Osteoblast (primary cell): Measurements from ENCODE around the gene SPEG. TPM values are rescaled to one million over a fixed set of nuclear protein-coding genes. Genes with fewer than 3 reads are reported as not detected.

Source experiments
- DNase-seq: peaks from one replicate; pipeline ENCODE4 v3.0.0; 2011; ENCODE audit warnings: low spot score, mixed read lengths; ENCODE audit not compliant: insufficient read length; ENCODE audit errors: missing footprints
- H2AFZ ChIP-seq: 2 replicates; pipeline ENCODE4 v1.6.0; 2011; ENCODE audit warnings: mild to moderate bottlenecking, low read length
- H3K27ac ChIP-seq: 2 replicates; pipeline ENCODE4 v1.5.1; 2011; ENCODE audit warnings: mild to moderate bottlenecking, low read depth, low read length, moderate library complexity
- H3K27me3 ChIP-seq: 2 replicates; pipeline ENCODE4 v1.6.0; 2012; ENCODE audit warnings: mild to moderate bottlenecking, control low read depth, inconsistent platforms, low read length, moderate library complexity; ENCODE audit not compliant: insufficient read depth
- H3K36me3 ChIP-seq: 2 replicates; pipeline ENCODE4 v1.5.1; 2011; ENCODE audit warnings: mild to moderate bottlenecking, low read length, control low read depth, moderate library complexity; ENCODE audit not compliant: insufficient read depth
- H3K4me1 ChIP-seq: 2 replicates; pipeline ENCODE4 v1.5.1; 2011; ENCODE audit warnings: mild to moderate bottlenecking, low read length, control low read depth, moderate library complexity; ENCODE audit not compliant: insufficient read depth
- H3K4me2 ChIP-seq: 2 replicates; pipeline ENCODE4 v1.6.0; 2011; ENCODE audit warnings: mild to moderate bottlenecking, low read length; ENCODE audit not compliant: insufficient read depth
- H3K4me3 ChIP-seq: fragments of 200-600 bp; sonication (generic); 3 replicates; pipeline ENCODE4 v1.5.1; 2012; ENCODE audit warnings: mild to moderate bottlenecking, low read length, inconsistent platforms; ENCODE audit not compliant: insufficient read depth
- H3K79me2 ChIP-seq: 2 replicates; pipeline ENCODE4 v1.6.0; 2012; ENCODE audit warnings: mild to moderate bottlenecking, low read length, control low read depth, inconsistent platforms; ENCODE audit not compliant: insufficient read depth
- H3K9me3 ChIP-seq: 2 replicates; pipeline ENCODE4 v1.5.1; 2011; ENCODE audit warnings: low read depth, low read length, control low read depth
- H4K20me1 ChIP-seq: 2 replicates; pipeline ENCODE4 v1.6.0; 2012; ENCODE audit warnings: mild to moderate bottlenecking, low read length, control low read depth; ENCODE audit not compliant: insufficient read depth
- CTCF ChIP-seq: IDR thresholded peaks from 2 replicates; pipeline ENCODE4 v1.5.1; 2011; ENCODE audit warnings: mild to moderate bottlenecking, low read depth, low read length, moderate library complexity; ENCODE audit errors: extremely low read depth
- total RNA-seq: library from RNA; depleted of rRNA; stranded (reverse); fragments of >200 nt; gene quantifications from 2 replicates; pipeline ENCODE4 v1.2.3, GENCODE V29; 2012

Gene SPEG
- total RNA-seq, 1 donor, result 26.4 TPM

DNA sequence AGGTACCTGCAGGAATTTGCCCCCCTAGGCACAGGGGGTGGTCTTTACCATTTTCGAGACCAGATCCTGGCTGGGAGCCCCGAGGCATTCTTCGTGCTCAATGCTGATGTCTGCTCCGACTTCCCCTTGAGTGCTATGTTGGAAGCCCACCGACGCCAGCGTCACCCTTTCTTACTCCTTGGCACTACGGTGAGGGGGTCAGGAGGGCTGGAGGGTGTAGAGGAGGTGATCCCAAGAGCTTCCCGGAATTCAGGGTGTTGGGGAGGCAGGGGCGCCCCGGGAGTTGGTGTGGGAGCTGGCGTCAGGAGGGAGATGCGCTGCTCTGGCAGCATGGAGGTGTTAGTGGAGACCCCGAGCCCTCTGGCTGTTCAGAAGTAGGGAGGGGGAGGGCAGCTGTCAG is 67.2 kb downstream of the SPEG start:
- Histone ChIP-seq H3K4me2 (no peak overlapping the region), H3K4me3 (no peak overlapping the region), H3K27ac (no peak overlapping the region), H3K27me3 (peaks cover 7% of the 10 kb centered on the region), H2AFZ (no peak overlapping the region), H4K20me1 (peaks cover 20% of the 10 kb centered on the region), H3K36me3 (peaks cover 44% of the 10 kb centered on the region), H3K9me3 (no peaks in the 10 kb centered on the region), H3K79me2 (peaks cover 30% of the 10 kb centered on the region), H3K4me1 (peaks cover 27% of the 10 kb centered on the region)
- no peak for DNase-seq
- no peak for TF ChIP-seq CTCF

- H3K36me3 ChIP-seq, result peaks cover 44% of the 10 kb centered on the region
- peaks cover 23% of the 10 kb centered on the region for H3K4me1 ChIP-seq
- H4K20me1 ChIP-seq, result peaks cover 20% of the 10 kb centered on the region
- H2AFZ ChIP-seq, result no peak overlapping the region
- no peak for TF ChIP-seq CTCF
- H3K27me3 ChIP-seq, result no peaks in the 10 kb centered on the region
- H3K9me3 ChIP-seq, result no peaks in the 10 kb centered on the region
- peaks cover 30% of the 10 kb centered on the region for H3K79me2 ChIP-seq
- DNase-seq, result no peak
- no peak overlapping the region for H3K4me2 ChIP-seq
- no peak overlapping the region for H3K4me3 ChIP-seq
- no peak overlapping the region for H3K27ac ChIP-seq
These were observed 68.0 kb downstream of the SPEG start for GRCh38 chr2:219502618-219503017.

DNA sequence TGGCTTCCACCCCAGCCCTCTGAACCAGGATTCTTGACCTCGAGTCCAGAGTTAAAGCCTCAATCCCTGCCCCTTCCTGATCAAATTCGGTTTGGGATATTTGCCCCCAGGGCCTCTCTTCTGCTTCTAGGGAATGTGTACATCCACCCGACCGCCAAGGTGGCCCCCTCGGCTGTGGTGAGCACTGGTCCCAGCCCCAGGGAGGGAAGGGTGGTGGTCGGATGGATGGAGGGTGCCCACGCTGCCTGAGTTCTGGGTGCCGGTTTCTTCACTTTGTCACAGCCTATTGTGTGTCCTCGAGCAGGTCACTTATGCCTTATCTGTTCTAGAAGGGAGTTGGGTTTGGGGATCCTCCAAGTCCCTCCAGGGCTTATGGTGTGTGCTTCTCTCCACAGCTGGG is 70.9 kb downstream of the SPEG start:
- DNase-seq, result no peak
- peaks cover 11% of the 10 kb centered on the region for H3K79me2 ChIP-seq
- no peak overlapping the region for H3K4me2 ChIP-seq
- no peaks in the 10 kb centered on the region for H3K9me3 ChIP-seq
- no peak overlapping the region for H2AFZ ChIP-seq
- TF ChIP-seq CTCF, result no peak
- H3K4me3 ChIP-seq, result no peak overlapping the region
- peaks cover 20% of the 10 kb centered on the region for H4K20me1 ChIP-seq
- H3K36me3 ChIP-seq, result peaks cover 44% of the 10 kb centered on the region
- no peak overlapping the region for H3K27ac ChIP-seq
- H3K4me1 ChIP-seq, result peaks cover 14% of the 10 kb centered on the region
- H3K27me3 ChIP-seq, result no peaks in the 10 kb centered on the region

GRCh38 chr2:219506153-219506801 is 71.6 kb downstream of the SPEG start:
- Histone ChIP-seq H3K9me3 (no peaks in the 10 kb centered on the region), H3K27ac (no peak overlapping the region), H3K4me2 (no peak overlapping the region), H2AFZ (no peak overlapping the region), H3K4me3 (no peak overlapping the region), H3K27me3 (peaks cover 6% of the 10 kb centered on the region), H3K4me1 (peaks cover 12% of the 10 kb centered on the region), H3K36me3 (peaks cover 43% of the 10 kb centered on the region), H4K20me1 (peaks cover 15% of the 10 kb centered on the region), H3K79me2 (peaks cover 6% of the 10 kb centered on the region)
- no peak for TF ChIP-seq CTCF
- no peak for DNase-seq
